ENCODE measurements around the gene POU2F3. TPM values are rescaled to one million over a fixed set of nuclear protein-coding genes. Genes with fewer than 3 reads are reported as not detected.

POU2F3 gene
- total RNA-seq, 4 donors from 2014 or later: 1.1 to 2.9 (median 1.5) TPM; not detected in 1

DNA sequence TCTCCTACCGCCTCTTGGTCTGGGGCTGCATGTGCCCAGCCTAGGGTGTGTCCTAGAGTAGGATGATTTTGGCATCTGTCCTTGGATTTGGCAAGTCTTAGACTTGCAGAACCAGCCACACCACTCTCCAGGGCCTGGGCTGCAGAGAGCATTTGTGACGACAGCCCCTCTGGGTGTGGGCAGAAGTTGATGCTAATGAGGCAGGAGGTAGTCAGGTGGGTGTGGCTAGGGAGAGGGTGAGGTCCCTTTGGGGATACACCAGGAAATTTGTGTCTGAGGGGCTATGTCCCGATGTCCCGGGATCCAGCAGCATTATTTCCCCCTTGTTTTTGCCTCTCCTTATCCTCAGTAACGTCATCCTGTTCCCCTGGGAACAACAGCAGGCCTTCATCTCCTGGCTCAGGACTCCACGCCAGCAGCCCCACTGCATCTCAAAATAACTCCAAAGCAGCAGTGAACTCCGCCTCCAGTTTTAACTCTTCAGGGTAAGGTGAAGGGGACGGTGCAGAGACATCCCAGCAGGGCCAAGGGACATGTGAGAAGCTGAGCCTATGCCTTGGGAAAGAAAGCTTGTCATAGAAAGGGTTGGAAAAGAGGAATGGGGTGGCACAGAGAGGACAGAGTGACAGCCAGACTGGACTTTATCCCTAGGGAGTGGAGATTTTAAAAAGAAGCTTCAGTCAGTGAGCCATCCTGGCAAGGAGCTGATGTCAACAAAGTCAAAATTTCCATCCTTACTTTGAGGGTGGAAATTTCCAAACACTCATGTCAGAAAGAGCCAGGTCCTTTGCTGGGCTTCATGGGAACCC, 77.1 kb downstream of the POU2F3 start:
- Histone ChIP-seq H3K4me1 (peaks cover 0 to 42% (median 22%) of the 10 kb centered on the region in 3 donors), H3K9me3 (no peaks in the 10 kb centered on the region), H3K36me3 (no peaks in the 10 kb centered on the region), H3K4me3 (peak overlapping the region in 3 of 4 donors; percentile 25 to 45 (median 32)), H3K27ac (peak overlapping the region; percentile 83 to 90 (median 84)), H3K27me3 (no peaks in the 10 kb centered on the region)
- peak in 2 of 4 donors; percentile 31 to 36 for TF ChIP-seq POLR2A (IDR thresholded peaks at IDR 0.05)
- TF ChIP-seq, protein P1, sequence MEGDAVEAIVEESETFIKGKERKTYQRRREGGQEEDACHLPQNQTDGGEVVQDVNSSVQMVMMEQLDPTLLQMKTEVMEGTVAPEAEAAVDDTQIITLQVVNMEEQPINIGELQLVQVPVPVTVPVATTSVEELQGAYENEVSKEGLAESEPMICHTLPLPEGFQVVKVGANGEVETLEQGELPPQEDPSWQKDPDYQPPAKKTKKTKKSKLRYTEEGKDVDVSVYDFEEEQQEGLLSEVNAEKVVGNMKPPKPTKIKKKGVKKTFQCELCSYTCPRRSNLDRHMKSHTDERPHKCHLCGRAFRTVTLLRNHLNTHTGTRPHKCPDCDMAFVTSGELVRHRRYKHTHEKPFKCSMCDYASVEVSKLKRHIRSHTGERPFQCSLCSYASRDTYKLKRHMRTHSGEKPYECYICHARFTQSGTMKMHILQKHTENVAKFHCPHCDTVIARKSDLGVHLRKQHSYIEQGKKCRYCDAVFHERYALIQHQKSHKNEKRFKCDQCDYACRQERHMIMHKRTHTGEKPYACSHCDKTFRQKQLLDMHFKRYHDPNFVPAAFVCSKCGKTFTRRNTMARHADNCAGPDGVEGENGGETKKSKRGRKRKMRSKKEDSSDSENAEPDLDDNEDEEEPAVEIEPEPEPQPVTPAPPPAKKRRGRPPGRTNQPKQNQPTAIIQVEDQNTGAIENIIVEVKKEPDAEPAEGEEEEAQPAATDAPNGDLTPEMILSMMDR (IDR thresholded peaks at IDR 0.05): no peak
- intact Hi-C loops (cut with DNase I): no loop called here
- 14 to 24% methylated on average over 6 to 8 of the region's 8 CpGs for WGBS, 2 donors
- DNase-seq: no peak

GRCh38 chr11:120317689-120318480, 77.9 kb downstream of the POU2F3 start:
- Histone ChIP-seq H3K4me1 (peaks cover 0 to 42% (median 22%) of the 10 kb centered on the region in 3 donors), H3K27ac (peak overlapping the region; percentile 83 to 90 (median 84)), H3K36me3 (no peaks in the 10 kb centered on the region), H3K27me3 (no peaks in the 10 kb centered on the region), H3K9me3 (no peaks in the 10 kb centered on the region), H3K4me3 (no peak overlapping the region)
- no peak for DNase-seq
- 79 to 85% methylated on average over 10 of the region's 10 CpGs for WGBS, 2 donors
- TF ChIP-seq, protein P1 (IDR thresholded peaks at IDR 0.05): no peak
- no peak for TF ChIP-seq POLR2A (IDR thresholded peaks at IDR 0.05)
- intact Hi-C loops (cut with DNase I): no loop called here

DNA sequence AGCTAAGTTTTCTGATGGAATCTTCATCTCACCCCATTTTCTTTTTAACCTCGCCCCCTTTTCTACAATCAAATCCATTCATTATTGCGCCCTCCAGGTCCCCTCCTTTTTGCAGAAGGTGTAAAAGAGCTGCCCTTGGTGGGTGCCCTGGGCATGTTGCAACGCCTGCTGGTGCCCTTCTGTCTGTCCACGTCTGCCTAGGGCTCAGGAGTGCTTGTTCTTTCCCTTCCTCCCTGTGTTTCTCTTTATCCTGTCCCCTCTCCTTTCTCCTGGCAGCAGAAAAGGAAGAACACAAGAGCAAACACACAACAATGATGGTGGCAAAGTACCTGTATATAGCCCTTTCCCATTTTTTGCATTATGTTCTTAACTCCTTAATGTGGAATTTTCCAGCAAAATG, 79.0 kb downstream of the POU2F3 start:
- Histone ChIP-seq H3K27ac (no peak overlapping the region), H3K9me3 (no peaks in the 10 kb centered on the region), H3K27me3 (no peaks in the 10 kb centered on the region), H3K4me3 (no peak overlapping the region), H3K4me1 (peaks cover 0 to 42% (median 22%) of the 10 kb centered on the region in 3 donors), H3K36me3 (no peaks in the 10 kb centered on the region)
- no peak for TF ChIP-seq POLR2A (IDR thresholded peaks at IDR 0.05)
- TF ChIP-seq, protein P1 (IDR thresholded peaks at IDR 0.05): no peak
- WGBS, 2 donors: 57 to 72% methylated on average over 4 of the region's 4 CpGs
- DNase-seq: no peak
- intact Hi-C loops (cut with DNase I): no loop called here

GRCh38 chr11:120324932-120325810, 85.2 kb downstream of the POU2F3 start, which contains the start of gene TLCD5:
TLCD5 (plus strand) TSS chr11:120325299; CDS start chr11:120327442, 2,143 bp downstream.
- Histone ChIP-seq H3K36me3 (peaks cover 0 to 4% (median 0%) of the 10 kb centered on the region in 3 donors), H3K9me3 (no peaks in the 10 kb centered on the region), H3K27me3 (peaks cover 0 to 5% (median 0%) of the 10 kb centered on the region in 4 donors), H3K4me3 (peak within 1 kb of the TSS; percentile 48 to 80 (median 64)), H3K27ac (peak within 1 kb of the TSS; percentile 79 to 94 (median 86)), H3K4me1 (peaks cover 0 to 31% (median 8%) of the 10 kb centered on the region in 3 donors)
- TF ChIP-seq, protein P1 (IDR thresholded peaks at IDR 0.05): no peak
- peak in 2 of 4 donors; percentile 57 to 67 for TF ChIP-seq POLR2A (IDR thresholded peaks at IDR 0.05)
- 1 to 2% methylated on average over 9 to 11 of the region's 84 CpGs for WGBS, 2 donors
- intact Hi-C loops (cut with DNase I): no loop called here
- DNase-seq: no peak

Measured in esophagus squamous epithelium (tissue), 5 donors.